Vagina (tissue), 2 donors: ENCODE measurements around the gene SMYD1.

Source experiments
- POLR2A ChIP-seq, 2 donors: fragments of 450-650 bp; IDR thresholded peaks; one replicate each; pipeline ENCODE4 v1.6.1; 2017; ENCODE audit warnings: antibody characterized with exemption in 2 of 2, mild to moderate bottlenecking in 2 of 2, moderate library complexity in 2 of 2
- TF ChIP-seq, protein P1 (sequence below), 3 experiments: fragments of 450-650 bp in 2 of 3; fragments of 200-600 bp in 1 of 3; sonication (generic) in 1 of 3; IDR thresholded peaks; one replicate each; pipeline ENCODE4 v1.5.1; 2017 to 2019; ENCODE audit warnings: antibody characterized with exemption in 3 of 3, mild to moderate bottlenecking in 2 of 3, moderate library complexity in 2 of 3

DNA sequence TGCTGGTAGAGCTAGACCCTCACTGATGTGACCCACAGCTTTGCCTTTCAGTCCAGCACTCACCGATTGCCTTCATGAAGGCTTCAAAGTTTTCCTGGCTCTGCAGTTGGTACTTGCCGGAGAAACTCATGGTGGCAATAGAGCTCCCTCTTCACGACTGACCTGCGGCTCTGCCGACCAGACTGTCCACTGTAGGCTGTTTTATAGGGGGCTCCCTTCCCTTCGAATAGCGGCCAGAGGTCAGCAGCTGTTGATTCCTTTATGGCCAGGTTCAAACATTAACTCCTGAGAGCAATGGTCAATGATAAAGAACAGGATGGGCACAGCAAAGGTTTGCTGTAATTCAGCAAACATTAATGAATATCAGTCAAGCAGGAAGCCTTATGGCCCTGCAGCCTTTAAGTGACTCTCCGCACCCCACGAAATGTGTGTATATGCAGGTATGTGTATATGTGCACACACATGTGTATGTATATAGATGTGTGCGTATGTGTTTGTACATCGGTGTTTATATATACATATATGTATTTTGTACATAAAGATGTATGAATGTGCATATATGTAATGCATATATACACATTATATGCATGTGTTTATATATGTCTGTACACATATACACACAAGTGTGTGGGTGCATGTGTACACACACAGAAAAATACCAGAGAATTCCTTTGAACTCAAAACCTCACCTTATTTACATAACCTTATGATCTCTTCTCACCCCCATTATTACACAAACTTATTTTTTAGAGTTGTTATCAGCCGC, 60.4 kb downstream of the SMYD1 start, which contains the start of gene FABP1:
- TF ChIP-seq, protein P1, sequence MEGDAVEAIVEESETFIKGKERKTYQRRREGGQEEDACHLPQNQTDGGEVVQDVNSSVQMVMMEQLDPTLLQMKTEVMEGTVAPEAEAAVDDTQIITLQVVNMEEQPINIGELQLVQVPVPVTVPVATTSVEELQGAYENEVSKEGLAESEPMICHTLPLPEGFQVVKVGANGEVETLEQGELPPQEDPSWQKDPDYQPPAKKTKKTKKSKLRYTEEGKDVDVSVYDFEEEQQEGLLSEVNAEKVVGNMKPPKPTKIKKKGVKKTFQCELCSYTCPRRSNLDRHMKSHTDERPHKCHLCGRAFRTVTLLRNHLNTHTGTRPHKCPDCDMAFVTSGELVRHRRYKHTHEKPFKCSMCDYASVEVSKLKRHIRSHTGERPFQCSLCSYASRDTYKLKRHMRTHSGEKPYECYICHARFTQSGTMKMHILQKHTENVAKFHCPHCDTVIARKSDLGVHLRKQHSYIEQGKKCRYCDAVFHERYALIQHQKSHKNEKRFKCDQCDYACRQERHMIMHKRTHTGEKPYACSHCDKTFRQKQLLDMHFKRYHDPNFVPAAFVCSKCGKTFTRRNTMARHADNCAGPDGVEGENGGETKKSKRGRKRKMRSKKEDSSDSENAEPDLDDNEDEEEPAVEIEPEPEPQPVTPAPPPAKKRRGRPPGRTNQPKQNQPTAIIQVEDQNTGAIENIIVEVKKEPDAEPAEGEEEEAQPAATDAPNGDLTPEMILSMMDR (IDR thresholded peaks at IDR 0.05), result no peak
- TF ChIP-seq POLR2A (IDR thresholded peaks at IDR 0.05), result no peak
